Measurements from ENCODE around the gene CRABP1. TPM values are rescaled to one million over a fixed set of nuclear protein-coding genes. Genes with fewer than 3 reads are reported as not detected.

Gene CRABP1
- total RNA-seq, 1 donor, result not detected

DNA sequence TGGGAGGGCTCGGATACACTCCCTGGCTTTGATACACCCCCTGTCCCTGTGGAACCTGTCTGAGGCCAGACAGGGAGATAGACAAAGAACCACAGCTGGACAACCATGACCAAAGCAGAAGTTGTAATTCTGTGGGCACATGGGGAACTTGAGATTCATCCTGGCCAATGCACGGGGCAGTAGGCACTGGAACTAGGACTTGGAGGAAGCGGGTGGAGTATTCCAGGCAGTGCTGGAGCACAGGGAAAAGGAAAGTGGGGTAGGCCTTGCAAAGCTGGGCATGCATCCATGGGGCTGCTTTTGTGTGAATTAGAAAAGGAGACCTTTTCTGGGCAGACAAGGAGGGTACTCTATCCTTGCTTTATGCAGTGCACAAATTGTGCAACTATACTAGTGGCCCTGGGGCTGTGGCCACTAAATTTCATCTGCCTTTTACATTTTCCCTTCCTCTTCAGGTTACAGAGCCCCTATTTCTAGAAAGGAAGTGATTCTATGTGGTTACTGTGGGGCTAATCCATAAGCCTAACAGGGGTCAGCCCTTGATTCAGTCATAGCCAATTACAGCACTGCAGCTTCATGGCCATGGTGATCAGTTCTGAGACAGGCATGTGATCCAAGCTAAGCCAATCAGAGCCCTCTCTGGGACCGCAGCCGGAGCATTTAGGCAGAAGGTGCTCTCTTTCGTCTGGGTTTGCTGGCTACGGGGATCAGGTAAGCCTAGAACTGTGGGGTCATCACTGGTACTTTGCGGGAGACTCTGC lies 21.0 kb downstream of the CRABP1 start:
- H2AFZ ChIP-seq (ENCODE audit: low read length), result no peak overlapping the region

DNA sequence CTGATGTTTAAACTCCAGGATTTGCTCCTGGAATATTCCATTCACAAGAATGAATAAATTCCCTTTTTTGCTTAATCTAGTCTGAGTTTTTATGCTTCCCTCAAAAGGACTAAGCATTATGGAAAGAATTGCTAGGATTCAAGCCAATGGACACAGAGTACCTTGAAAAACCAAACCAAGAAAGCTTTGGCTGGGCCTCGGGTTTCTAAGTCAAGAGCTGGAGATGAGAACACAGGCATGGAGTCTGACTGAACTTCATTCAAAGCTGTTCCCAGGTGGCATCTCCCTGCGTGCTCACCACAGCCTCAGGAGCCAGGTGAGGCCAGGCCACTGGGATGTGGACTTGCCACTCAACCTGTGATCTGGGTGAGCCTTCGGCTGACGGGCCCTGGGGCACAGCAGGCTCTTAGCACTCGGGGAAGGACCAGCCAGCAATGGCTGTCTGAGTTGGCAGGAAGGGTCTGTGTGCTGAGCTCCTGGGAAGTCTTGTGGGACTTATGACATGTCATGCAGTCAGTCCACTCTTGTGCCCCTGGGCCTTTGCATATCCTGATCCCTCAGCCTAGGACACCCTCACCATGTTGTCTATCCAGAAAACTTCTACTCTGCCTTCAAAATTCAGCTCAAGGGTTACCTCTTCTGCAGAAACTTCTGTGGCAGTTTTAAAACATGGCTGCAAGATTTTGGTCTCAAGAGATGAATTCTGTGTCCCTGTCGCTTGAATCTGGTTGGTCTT lies 21.8 kb downstream of the CRABP1 start:
- Histone ChIP-seq H3K27me3 (ENCODE audit: insufficient read depth, low read length) (peaks cover 51% of the 10 kb centered on the region), H3K4me2 (ENCODE audit: insufficient read depth, low read length) (no peak overlapping the region)
- no peak for DNase-seq (ENCODE audit: insufficient read length, low spot score, missing footprints)

More for the DNA sequence above, 21.0 kb downstream of the CRABP1 start:
- H3K4me2 ChIP-seq (ENCODE audit: insufficient read depth, low read length), result no peak overlapping the region
- DNase-seq (ENCODE audit: insufficient read length, low spot score, missing footprints), result no peak
- H3K4me1 ChIP-seq (ENCODE audit: insufficient read depth, low read length), result no peaks in the 10 kb centered on the region
- TF ChIP-seq, protein P1, sequence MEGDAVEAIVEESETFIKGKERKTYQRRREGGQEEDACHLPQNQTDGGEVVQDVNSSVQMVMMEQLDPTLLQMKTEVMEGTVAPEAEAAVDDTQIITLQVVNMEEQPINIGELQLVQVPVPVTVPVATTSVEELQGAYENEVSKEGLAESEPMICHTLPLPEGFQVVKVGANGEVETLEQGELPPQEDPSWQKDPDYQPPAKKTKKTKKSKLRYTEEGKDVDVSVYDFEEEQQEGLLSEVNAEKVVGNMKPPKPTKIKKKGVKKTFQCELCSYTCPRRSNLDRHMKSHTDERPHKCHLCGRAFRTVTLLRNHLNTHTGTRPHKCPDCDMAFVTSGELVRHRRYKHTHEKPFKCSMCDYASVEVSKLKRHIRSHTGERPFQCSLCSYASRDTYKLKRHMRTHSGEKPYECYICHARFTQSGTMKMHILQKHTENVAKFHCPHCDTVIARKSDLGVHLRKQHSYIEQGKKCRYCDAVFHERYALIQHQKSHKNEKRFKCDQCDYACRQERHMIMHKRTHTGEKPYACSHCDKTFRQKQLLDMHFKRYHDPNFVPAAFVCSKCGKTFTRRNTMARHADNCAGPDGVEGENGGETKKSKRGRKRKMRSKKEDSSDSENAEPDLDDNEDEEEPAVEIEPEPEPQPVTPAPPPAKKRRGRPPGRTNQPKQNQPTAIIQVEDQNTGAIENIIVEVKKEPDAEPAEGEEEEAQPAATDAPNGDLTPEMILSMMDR (IDR thresholded peaks at IDR 0.05; ENCODE audit: extremely low read depth, low read depth, low read length), result no peak
- H3K27ac ChIP-seq (ENCODE audit: low read depth, low read length), result no peak overlapping the region
- H3K79me2 ChIP-seq (ENCODE audit: insufficient read depth, low read length), result no peaks in the 10 kb centered on the region
- peaks cover 50% of the 10 kb centered on the region for H3K27me3 ChIP-seq (ENCODE audit: insufficient read depth, low read length)
- no peaks in the 10 kb centered on the region for H4K20me1 ChIP-seq (ENCODE audit: insufficient read depth, low read length)
- no peaks in the 10 kb centered on the region for H3K9me3 ChIP-seq (ENCODE audit: low read depth, low read length)
- no peaks in the 10 kb centered on the region for H3K36me3 ChIP-seq (ENCODE audit: insufficient read depth, low read length)
- H3K4me3 ChIP-seq (ENCODE audit: insufficient read depth, low read length), result no peak overlapping the region

DNA sequence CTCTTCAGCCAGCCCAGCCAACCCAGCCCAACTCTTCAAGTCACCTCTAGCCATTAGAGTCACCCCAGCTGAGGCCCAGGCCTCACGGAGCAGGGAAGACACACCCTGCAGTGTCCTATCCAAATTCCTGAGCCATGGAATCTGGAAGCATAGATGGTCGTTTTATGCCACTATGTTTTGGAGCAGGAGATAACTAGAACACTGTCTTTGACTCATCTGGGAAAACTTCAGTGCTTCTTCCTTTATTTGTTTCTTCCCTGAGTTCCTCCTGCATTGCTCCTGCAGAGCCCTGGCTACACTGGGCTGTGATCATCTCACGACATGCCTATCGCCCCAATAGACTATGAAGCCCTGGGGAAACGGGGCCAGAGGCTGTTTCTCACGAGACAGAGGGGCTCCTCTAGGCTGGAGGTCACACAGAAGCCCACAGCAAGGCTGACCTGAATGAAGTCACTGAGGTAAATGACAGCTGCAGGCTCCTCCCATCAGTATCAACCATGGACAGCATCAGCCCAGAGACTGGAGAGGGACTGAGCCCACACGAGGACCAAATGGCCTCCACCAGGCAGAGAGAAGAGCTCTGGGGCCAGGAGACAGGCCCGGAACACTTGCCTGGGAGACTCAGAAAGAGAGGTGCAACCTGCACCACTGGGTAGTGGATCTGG lies 22.7 kb downstream of the CRABP1 start:
- no peaks in the 10 kb centered on the region for H3K36me3 ChIP-seq (ENCODE audit: insufficient read depth, low read length)
- no peak overlapping the region for H3K27ac ChIP-seq (ENCODE audit: low read depth, low read length)
- H3K9me3 ChIP-seq (ENCODE audit: low read depth, low read length), result no peaks in the 10 kb centered on the region
- H2AFZ ChIP-seq (ENCODE audit: low read length), result no peak overlapping the region
- H3K4me3 ChIP-seq (ENCODE audit: insufficient read depth, low read length), result no peak overlapping the region
- H3K79me2 ChIP-seq (ENCODE audit: insufficient read depth, low read length), result no peaks in the 10 kb centered on the region
- DNase-seq (ENCODE audit: insufficient read length, low spot score, missing footprints), result no peak
- no peaks in the 10 kb centered on the region for H4K20me1 ChIP-seq (ENCODE audit: insufficient read depth, low read length)
- H3K4me2 ChIP-seq (ENCODE audit: insufficient read depth, low read length), result no peak overlapping the region
- peaks cover 48% of the 10 kb centered on the region for H3K27me3 ChIP-seq (ENCODE audit: insufficient read depth, low read length)
- no peaks in the 10 kb centered on the region for H3K4me1 ChIP-seq (ENCODE audit: insufficient read depth, low read length)
- TF ChIP-seq, protein P1 (IDR thresholded peaks at IDR 0.05; ENCODE audit: extremely low read depth, low read depth, low read length), result no peak

More for the DNA sequence above, 21.8 kb downstream of the CRABP1 start:
- Histone ChIP-seq H3K27ac (ENCODE audit: low read depth, low read length) (no peak overlapping the region), H3K79me2 (ENCODE audit: insufficient read depth, low read length) (no peaks in the 10 kb centered on the region), H3K9me3 (ENCODE audit: low read depth, low read length) (no peaks in the 10 kb centered on the region), H3K4me3 (ENCODE audit: insufficient read depth, low read length) (no peak overlapping the region), H3K4me1 (ENCODE audit: insufficient read depth, low read length) (no peaks in the 10 kb centered on the region), H4K20me1 (ENCODE audit: insufficient read depth, low read length) (no peaks in the 10 kb centered on the region), H3K36me3 (ENCODE audit: insufficient read depth, low read length) (no peaks in the 10 kb centered on the region), H2AFZ (ENCODE audit: low read length) (no peak overlapping the region)
- TF ChIP-seq, protein P1 (IDR thresholded peaks at IDR 0.05; ENCODE audit: extremely low read depth, low read depth, low read length), result no peak

DNA sequence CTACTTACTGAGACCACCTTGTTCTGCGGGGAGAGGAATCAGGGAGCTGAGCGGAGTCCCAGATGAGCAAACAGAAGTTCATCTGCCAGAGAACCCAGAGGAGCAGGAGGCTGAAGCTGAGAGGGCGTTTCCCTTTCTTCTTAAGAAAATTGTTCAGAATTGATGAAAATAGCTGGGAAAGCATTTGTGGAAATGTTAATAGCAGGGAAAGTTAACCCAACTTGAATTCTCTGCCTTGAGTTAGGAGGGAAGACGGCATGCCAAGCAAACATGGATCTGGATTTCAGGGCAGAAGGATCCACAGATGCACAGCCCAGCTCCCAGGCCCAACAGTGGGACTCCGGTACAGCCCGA lies 23.2 kb downstream of the CRABP1 start:
- Histone ChIP-seq H3K79me2 (ENCODE audit: insufficient read depth, low read length) (no peaks in the 10 kb centered on the region), H3K27me3 (ENCODE audit: insufficient read depth, low read length) (peaks cover 48% of the 10 kb centered on the region), H3K9me3 (ENCODE audit: low read depth, low read length) (no peaks in the 10 kb centered on the region), H3K4me1 (ENCODE audit: insufficient read depth, low read length) (no peaks in the 10 kb centered on the region), H3K27ac (ENCODE audit: low read depth, low read length) (no peak overlapping the region), H2AFZ (ENCODE audit: low read length) (no peak overlapping the region), H4K20me1 (ENCODE audit: insufficient read depth, low read length) (no peaks in the 10 kb centered on the region), H3K36me3 (ENCODE audit: insufficient read depth, low read length) (no peaks in the 10 kb centered on the region), H3K4me2 (ENCODE audit: insufficient read depth, low read length) (no peak overlapping the region), H3K4me3 (ENCODE audit: insufficient read depth, low read length) (no peak overlapping the region)
- no peak for DNase-seq (ENCODE audit: insufficient read length, low spot score, missing footprints)
- TF ChIP-seq, protein P1 (IDR thresholded peaks at IDR 0.05; ENCODE audit: extremely low read depth, low read depth, low read length), result no peak
